NCI-H1105 treated with DMSO at 0.1 percent for 48 hours (cell line): ENCODE results near the gene DDX41.
"Not testable (repeated sequence)": the region's sequence is repeated elsewhere in the genome, so short reads cannot be mapped to it uniquely, and the experiment has no call there.

Experiments
- DNase-seq: peaks from one replicate; lab custom pipeline; 2025; lab: John Stamatoyannopoulos, UW

The DDX41 gene

DNA sequence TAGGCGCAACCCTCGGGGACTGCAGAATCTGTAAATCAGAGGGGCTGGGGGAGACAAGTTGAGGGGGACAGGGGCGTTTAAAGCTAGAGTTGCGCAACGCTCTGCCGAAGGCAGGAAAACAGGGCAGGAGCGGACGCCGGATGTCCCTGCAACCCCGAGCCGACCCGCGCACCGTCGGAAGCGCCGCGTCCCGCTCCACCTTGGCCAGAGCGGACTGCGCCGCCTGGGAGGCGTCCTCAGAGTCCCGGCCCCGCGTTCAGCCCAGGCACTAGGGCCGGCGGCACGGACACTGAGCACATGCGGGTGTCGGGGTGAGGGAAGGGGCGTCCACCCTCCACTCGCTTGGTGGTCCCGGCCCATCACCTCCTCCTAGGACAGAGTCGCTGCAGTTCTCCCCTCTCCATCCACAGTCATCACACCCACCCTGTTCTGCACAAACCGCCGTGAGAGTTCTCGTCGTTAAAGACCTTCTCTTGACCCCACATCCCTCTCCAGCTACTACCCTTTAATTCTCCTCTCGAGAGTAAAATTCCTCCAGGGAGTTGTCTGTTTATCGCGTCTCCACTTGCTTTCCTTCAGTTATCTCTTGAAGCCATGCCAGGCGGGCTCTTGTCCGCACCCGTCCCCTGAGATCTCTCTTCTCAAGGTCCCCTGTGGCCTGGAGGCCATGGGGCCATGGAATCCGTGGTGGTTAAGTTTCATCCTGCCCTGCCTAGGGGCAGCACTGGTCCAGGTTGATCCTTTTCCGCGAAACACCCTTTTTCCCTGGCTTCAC lies 18.6 kb downstream of the DDX41 start:
- DNase-seq: no peak

DNA sequence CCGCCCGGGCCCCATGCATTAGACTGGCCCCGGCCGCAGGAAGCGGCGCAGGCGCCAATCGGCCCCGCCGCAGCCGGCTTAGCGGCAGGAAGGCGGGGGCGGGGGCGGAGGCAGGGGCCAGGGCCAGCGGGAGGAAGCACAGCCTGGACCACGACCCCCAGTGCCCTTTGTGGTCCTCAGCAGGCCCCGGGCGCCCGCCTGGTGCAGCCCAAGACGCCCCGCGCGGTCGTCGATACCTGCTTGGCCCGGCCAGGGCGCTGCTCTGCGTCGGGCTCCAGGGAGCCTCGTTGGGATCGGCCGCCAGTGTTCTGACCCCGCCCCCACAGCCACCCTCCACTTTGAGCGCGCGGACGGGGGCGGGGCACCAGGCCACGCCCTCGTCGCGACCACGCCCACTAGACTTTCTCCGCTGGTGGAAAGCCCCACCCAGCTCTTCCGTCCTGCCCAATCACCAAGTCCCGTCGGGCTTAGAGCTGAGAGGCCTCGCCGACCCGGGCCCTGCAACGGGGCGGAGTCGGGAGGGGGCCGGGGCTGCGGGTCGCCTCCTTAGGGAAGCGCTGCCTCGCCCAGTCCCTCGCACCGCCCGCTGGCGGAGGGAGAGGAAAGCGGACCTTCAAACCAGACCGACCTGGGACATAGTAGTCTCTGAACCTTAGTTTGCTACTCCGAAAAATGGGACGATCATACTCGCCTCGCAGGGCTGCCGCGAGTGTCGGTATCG lies 19.3 kb downstream of the DDX41 start, which contains the start of gene PDLIM7:
Gene PDLIM7, minus strand, starts transcription at position 313 of the 721 bp plus-strand sequence. CDS start 1,092 bp downstream, outside the sequence.
- DNase-seq: peak; percentile 80

DNA sequence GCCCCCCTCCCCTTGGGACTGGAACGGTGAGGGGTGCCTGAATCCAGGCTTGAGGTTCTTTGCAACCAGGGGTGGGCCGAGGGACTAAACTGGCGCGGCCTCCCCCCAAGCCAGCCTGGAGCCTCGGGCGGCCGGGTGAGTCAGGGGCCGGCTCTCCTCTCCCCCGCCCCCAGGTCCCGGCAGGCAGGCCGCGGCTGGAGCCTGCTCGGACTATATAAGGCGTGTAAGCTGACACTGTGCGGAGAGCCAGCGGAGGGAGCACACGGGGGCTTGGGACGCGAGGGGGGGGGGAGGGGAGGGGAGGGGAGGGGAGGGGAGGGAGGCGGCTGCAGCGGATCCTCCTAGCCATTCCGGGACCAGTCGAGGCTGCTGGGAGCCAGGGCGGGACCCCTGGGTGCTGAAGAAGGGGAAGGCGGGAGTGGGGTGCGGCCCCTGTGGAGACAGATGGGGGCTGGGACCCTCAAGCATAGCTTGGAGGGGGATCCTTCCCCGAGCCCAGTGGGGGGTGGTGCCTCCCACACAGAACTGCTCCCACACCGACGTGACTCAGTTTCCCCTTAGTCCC lies 20.0 kb downstream of the DDX41 start:
- DNase-seq: peak; percentile 33

DNA sequence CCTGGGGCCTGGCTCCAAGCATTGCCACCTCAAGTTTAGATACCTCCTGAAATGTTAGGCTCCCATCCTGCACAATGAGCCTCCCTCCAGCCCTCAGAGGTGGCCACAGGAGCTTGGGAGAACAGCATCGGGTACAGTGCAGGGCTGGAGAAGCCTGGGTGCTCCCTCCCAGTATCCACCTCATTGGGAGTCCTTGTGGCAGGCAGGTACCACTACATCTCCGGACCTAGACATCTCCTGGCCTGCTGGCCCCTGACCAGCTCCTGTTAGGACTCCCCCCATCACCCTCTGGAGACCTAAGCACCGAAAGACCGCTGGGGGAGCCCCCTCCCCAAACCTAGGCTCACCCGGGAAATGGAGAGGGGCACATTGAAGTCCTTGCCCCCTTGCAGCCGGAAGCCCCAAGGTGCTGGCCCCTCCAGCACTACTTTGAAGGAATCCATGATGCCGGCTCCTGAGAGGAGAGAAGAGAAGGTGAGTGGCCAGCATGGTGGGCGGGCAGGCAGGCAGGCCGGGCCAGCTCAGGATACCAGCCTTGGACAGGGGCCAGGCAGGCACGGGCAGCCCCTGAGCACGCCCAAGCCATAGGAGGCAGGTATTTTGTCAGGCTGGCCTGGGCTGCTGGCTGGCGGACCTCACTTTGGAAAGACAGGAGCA lies 20.6 kb downstream of the DDX41 start:
- DNase-seq: no peak

DNA sequence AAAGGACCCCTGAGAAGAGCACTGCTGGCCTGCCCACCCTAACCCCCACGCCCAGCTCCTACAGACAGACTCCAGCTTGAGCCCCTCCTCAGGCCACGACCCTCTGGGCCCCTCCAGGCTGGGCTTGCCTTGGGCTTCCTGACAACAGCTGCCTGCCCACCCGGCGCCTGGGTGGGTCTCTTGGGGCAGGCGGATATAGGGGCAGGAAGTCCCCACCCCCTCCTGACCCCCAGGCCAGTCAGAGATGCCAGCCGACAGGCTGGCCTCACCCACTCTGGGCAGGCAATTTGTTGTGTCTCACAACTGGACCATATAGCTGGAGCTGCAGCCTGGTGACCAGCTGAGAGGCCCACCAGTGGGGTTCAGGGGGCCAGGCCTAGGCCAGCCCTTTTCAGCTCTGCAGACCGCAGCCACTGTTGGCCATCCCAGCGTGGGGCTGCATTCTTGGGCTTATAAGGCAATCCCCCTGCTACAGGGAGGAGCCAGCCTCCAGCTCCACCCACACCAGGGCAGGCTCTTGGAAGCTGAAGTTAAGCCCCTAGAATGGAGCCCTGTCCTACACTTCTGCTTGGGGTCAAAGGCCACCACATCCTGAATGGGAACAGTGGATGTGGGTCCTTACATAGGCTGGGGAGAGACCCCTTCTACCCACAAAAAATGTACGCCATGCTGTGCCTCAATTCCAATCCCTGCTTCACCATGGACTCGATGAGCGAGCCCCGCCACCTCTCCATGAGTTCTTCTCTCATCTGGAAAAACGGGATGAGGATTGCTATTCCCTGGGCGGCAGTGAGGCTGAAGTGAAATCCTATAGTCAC lies 21.3 kb downstream of the DDX41 start:
- no peak for DNase-seq

DNA sequence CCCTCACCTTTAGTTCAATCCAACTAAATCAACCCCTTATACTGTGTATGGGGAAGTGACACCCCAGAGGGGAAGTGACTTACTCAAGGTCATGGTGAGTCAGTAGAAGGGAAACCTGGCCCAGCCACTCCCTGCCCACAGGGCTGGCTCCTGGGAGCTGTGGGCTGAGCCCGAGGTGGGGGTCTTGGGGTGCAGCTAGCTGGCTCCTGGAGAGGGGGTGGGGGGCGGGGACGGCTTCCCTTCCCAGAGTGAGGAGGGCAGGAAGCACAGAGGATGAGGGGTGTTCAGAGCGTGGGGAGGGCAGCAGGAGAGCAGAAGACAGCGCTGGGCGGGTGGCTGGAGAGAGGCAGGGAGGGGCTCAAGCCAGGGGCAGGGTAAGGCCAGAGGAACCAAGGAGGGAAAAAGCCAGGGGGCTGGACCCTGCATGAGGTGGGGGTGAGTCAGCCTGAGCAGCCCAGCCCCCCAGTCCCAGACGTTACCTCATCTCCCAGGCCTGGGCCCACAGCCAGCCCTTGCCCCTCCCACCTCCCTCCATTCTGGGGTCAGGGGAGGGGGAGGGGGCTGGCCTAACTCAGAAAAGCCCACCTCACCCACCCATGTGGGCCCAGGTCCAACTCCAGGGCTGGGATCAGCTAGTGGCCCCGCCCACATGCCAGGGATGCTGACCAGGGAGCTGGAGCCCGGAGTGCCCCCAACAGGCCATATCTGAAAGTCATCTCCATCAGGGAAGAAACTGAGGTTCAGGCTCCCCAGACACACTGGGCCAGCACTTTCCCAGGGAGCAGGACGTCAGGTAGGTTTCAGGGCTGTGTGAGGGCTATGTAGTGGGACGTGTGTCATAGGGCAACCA lies 22.2 kb downstream of the DDX41 start:
- DNase-seq: no peak

DNA sequence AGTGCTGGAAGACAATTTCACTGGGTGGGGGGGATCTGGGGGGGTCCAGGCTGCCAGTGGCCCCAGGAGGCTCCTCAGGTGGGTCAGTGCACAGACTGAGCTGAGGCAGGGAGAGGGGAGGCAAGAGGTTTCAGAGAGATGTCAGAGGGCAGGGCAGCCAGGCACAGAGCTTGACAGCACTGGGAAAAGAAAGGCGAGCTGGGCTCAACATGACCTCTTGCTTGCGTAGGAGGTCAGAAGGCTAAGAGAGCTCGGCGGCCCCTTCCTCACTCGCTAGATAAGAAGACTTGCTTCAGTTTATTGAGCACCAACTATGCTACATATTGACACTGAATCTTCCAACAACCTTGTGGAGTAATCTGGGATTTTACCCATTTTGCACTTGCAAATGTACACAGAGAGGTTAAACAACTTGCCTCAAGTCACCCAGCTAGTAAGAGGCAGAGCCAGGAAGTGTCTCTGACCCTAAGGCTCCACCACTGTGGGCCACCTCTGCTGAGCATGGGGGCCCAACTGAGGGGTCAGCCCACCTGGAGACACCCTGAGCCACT lies 22.9 kb downstream of the DDX41 start:
- DNase-seq: no peak

DNA sequence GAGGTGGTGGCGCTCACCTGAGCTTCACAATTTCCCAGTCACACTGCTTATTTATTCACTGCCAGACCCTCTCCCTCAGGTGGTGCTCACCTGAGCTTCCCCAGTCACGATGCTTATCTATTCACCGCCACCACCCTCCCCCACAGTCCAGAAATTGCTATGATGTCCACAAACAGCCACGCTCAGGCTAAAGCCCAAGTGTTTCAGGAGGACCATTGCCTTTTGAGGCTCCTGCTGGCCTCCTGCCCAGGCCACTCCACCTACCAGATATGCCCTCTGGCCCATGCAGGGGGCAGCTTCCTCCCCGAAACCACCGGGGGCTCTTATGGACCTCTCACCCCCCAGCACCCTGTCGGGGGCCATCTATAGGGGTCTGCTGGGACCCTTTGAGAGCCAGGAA lies 23.9 kb downstream of the DDX41 start:
- no peak for DNase-seq

DNA sequence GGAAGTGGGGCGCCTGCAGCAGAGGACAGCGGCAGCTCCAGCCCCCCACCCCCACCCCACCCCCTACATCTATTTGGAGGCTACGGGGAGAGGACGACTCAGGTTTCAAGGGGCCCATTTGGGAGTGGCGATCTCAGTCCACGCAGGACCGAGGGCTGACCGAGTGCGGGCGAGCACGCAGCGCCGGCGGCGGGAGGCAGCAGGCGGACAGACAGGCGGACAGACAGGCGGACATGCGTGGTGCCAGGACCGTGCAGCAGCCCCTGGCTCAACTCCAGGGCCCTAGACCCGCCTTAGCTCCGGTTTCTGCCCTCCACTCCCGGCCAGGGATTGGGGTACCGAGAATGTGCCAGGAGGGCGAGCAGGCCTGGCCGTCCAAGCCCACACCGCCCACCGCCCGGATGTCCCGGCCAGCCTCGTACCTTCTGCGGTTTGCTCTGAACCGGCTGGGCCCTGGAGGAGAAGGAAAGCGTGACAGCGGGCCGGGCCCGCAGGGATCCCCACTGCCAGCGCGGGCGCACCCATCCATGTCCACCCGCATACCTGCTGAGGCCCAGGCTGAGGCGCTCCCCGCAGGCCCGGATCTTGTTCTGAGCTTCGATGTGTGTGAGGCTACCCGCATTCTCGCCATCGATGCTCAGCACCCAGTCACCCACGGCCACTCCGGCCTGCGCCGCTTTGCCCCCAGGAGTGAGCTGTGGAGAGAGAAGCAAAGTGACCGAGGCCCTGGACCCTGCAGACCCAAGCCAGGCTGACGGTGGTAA lies 24.6 kb downstream of the DDX41 start:
- no peak for DNase-seq

DNA sequence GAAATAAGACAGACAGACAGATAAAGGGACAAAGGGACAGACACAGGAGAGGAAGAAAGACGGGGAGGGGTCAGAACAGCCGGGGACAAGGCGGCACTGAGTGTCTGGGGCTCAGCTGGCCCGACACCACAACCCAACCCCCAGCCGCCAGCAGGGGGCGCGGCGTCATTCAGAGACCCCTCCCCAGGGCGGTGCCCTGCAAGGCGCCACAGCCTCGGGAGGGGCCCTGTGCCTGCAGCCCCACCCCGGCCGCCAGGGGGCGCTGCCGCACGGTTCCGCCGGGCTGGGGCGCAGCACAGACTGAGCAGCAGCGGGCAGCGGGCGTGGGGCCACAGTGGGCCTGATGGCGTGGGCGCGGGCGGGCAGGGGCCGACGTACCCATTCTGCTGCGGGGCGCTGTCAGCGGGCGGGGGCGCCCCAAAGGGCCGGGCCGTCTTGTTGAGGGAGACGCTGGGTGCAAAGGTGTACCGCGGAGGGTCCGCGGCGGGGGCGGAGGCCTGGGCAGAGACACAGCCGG lies 25.3 kb downstream of the DDX41 start:
- no peak for DNase-seq

DNA sequence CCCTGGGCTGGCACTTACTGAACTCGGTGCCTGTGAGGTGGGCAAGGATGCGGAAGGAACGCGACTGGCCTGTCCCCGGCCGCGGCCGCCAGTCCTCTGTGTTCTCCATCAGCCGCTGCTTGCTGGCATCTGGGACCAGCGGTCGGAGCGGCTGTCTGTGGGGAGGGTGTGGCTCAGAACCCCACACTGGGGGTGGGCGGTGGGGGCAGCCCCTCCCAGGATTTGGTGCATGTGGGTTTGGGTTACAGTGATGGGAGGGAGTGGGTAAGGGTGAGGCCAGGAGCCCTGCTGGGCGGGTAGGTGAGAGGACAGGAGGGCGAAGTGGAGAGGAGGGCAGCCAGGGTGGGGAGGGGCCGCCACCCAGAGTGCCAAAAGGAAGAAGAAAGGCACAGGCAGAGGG lies 25.8 kb downstream of the DDX41 start:
- DNase-seq: no peak

DNA sequence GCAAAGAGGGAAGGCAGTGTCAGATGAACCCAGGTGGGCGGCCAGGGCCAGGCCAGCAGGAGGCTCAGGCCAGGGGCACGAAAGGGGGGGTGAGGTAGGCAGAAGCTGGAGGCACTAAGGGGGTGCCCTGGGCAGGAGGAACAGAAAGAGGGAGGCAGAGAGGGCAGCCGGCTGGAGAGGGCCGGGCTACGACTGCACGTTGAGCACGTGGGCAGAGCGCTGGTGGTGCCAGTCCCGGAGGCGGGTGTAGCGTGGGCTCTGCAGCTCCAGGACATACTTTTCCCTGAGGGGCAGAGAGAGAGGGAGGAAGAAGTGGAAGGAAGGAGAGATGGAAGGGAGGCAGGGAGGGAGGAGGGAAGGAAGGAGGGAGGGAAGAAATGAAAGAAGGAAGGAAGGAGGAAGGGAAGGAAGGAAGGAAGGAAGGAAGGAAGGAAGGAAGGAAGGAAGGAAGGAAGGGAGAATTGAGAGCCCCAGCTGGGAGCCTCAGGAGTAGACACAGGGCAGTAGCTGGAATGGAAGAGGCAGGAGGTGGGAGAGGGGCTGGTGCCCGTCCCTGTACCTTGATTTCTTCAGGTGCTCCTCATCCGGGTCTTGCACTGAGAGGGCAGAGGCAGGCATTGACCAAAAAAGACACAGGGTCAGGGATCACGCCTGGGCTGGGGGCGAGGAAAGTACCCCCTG lies 26.3 kb downstream of the DDX41 start:
- no peak for DNase-seq

DNA sequence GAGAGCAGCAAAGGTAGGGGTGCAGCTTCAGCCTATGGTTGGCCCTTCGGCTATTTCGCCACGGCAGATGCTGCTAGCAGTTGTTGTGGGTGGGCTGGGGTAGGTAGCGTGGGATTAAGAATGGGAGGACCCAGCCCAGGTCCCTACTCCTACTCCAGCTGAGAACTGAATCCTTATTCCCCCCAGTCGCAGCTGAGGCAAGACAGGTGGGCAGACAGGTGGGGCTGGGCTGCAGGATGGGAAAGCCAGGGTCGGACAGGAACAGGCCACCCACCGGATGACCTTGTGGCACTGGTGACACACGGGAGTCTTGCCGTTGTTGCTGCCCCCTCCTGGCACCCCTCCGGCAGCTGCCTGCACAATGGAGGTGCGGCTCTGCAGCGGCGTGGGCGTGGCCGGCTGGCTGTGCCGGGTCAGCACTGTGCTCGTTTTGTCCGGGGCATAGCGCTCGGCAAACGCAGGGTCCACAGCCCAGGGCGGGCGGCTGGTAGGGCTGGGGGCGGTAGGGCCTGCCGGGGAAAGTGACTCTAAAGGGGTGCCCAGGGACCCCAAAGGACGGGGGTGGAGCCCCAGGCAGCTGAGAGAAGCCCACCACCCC lies 27.5 kb downstream of the DDX41 start:
- DNase-seq: no peak

DNA sequence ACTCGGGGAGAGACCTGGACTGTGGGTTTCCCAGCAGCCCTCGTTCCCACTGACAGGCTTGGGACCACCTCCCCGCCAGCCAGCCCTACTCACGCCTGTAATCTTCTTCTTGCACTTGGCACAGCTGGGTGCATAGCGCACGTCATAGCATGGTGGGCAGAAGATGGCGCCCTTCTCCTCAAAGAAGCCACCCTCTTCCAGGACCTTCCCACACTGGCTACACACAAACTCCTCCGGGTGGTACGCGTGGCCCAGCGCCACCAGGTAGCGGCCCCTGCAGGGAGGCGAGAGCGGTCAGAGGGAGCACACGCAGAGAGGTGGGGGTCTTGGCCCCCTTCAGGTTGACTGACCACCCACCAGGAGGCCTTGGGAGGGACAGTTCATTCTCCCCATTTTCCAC lies 28.8 kb downstream of the DDX41 start:
- DNase-seq: no peak

DNA sequence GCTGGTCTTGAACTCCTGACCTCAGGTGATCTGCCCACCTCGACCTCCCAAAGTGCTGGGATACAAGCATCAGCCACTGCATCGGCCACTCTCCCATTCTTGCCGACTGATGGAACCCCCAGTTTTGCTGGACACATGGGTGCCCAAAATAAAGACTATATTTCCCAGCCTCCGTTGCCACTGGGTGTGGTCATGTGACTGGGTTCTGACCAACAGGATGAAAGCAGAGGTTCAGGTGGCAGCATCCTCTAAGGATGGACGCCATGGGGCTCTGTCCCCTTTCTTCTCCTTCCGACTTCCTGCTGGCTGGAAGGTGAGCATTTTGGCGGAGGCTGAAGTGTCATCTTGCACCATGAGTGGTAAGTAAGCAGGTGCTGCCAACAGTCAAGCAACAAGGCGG lies 29.6 kb downstream of the DDX41 start:
- DNase-seq: no peak

DNA sequence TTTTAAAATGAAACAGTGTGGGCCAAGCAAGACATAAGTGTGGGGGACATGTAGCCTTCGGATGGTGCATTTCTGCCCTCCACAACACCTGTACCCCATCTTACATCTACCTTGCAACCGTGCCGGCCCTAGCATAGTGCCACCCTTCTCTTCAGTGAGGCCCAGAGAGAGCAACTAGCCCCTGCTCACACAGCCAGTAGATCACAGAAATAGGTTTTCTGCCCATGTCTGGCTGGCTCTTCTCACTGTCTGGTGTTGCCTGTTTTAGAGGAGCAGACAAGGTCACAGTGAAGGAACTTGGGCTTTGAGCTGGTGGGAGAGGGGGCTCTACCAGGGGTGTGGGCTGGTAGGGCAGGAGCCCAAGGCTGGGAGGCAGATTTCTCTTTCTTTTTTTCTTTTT lies 30.5 kb downstream of the DDX41 start:
- DNase-seq: no peak

DNA sequence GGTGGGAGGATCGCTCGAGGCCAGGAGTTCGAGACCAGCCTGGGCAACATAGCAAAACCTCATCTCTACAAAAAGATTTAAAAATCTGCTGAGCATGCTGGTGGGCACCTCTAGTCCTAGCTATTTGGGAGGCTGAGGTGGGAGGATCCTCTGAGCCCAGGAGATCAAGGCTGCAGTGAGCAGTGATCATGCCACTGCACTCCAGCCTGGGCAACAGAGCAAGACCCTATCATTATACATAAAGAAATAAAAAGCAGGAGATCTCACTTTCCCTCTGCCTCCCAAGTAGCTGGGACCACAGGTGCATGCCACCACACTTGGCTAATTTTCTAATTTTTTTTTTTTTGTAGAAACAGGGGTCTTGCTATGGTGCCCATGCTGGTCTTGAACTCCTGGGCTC lies 31.0 kb downstream of the DDX41 start:
- not testable (repeated sequence) for DNase-seq

DNA sequence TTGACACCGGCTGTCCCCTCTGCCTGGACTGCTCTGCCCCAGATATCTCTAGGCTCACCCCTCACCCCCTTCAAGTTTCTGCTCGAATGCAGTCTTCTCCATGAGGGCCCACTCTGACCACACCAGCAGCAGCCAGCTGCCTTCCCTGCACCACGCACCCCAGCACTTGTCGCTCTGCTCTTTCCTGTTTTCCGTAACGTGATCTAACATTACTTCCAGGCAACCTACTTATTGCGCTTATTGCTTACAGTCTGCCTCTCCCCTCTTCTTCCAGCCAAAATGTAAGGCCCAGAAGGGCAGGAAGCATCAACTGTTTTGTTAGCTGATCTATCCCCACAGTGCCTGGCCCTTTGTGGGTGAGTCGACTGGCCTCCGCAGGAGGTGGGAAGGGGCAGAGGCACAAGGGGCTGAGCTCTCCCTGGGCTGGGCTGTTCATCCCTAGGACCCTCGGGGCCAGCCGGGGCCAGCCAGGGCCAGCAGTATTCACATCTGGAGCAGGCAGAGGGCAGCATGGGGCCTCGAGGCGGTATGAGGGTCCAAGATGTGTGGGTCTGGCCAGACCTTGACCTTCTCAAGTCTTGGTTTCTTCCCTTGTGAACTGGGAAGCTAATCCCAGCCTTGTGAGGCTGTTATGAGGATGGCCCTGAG lies 31.7 kb downstream of the DDX41 start:
- DNase-seq: no peak
